BJ (cell line): ENCODE data around the gene CRYAA. TPM values are rescaled to one million over a fixed set of nuclear protein-coding genes. Genes with fewer than 3 reads are reported as not detected.

Experiments used
- CTCF ChIA-PET: fragments of 350-600 bp; formaldehyde crosslinking; extraction: SDS; loops from one replicate; lab custom pipeline; 2021; ENCODE audit warnings: antibody characterized with exemption, inconsistent platforms; lab: Yijun Ruan, JAX
- POLR2A ChIA-PET: fragments of 300-600 bp; sonication (Branson Sonifier 250); formaldehyde crosslinking; extraction: SDS; loops from one replicate; lab custom pipeline; 2021; ENCODE audit warnings: antibody characterized with exemption; lab: Charles Lee
- DNase-seq: peaks from one replicate; pipeline ENCODE4 v3.0.0-alpha.2; 2011; ENCODE audit warnings: low read depth
- H3K27me3 ChIP-seq: 2 replicates; pipeline ENCODE4 v1.6.0; 2011; ENCODE audit warnings: low read length; ENCODE audit not compliant: control insufficient read depth, insufficient read depth
- H3K36me3 ChIP-seq: 2 replicates; pipeline ENCODE4 v1.5.1; 2011; ENCODE audit warnings: low read length; ENCODE audit not compliant: control insufficient read depth, insufficient read depth
- H3K4me3 ChIP-seq: 2 replicates; pipeline ENCODE4 v1.5.1; 2011; ENCODE audit warnings: low read depth, mild to moderate bottlenecking, control low read depth, low read length
- polyA plus RNA-seq: library from polyadenylated mRNA; depleted of rRNA; stranded (reverse); fragments of >200 nt; gene quantifications from 2 replicates; pipeline ENCODE4 v1.2.3, GENCODE V29; 2011
- TF ChIP-seq, protein P1 (sequence below): IDR thresholded peaks from 2 replicates; pipeline ENCODE4 v1.5.1; 2011; ENCODE audit warnings: low read depth, mild to moderate bottlenecking, control low read depth, inconsistent platforms, low read length, moderate library complexity; ENCODE audit not compliant: insufficient read depth

Gene CRYAA
- polyA plus RNA-seq, 1 experiment = not detected

DNA sequence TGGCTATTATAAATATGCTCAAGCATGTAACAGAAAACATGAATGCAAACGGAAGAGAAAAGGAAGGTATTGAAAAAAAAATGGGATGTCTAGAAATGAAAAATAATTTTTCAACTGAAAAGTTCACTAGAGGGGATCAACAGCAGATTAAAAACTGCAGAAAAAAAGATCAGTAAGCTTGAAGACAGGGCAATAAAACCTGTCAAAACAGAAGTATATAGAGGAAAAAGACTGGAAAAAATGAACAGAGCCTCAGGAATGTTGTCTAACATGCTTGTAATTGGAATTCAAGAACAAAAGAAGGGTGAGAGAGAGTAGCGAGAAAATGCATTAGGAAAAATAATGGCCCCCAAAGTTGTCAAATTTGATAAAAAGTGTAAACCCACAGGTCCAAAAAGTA lies 29.6 kb downstream of the CRYAA start:
- ChIA-PET POLR2A (no interaction called here), CTCF (no interaction called here)
- TF ChIP-seq, protein P1, sequence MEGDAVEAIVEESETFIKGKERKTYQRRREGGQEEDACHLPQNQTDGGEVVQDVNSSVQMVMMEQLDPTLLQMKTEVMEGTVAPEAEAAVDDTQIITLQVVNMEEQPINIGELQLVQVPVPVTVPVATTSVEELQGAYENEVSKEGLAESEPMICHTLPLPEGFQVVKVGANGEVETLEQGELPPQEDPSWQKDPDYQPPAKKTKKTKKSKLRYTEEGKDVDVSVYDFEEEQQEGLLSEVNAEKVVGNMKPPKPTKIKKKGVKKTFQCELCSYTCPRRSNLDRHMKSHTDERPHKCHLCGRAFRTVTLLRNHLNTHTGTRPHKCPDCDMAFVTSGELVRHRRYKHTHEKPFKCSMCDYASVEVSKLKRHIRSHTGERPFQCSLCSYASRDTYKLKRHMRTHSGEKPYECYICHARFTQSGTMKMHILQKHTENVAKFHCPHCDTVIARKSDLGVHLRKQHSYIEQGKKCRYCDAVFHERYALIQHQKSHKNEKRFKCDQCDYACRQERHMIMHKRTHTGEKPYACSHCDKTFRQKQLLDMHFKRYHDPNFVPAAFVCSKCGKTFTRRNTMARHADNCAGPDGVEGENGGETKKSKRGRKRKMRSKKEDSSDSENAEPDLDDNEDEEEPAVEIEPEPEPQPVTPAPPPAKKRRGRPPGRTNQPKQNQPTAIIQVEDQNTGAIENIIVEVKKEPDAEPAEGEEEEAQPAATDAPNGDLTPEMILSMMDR = no peak
- Histone ChIP-seq H3K36me3 (no peaks in the 10 kb centered on the region), H3K27me3 (peaks cover 3% of the 10 kb centered on the region), H3K4me3 (no peak overlapping the region)
- no peak for DNase-seq

DNA sequence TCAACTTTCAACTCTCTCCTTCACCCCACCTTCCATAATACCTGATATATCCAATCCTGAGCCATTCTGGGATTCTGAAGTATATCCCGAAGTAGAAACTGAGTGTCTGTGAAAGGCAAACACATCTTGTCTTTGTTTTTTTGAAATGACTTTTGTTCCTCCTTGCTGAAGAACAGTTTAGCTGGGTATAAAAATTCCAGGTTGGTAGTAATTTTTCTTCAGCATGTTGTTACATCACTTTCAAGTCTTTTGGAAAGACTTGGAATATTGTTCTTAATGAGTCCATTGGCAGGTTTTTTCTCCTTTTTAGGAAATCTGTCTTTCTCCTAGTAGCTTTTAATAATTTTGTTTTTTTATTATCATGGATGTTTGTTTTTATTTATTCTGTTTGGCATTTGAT lies 32.7 kb downstream of the CRYAA start:
- H3K4me3 ChIP-seq = no peak overlapping the region
- POLR2A ChIA-PET = no interaction called here
- DNase-seq = no peak
- TF ChIP-seq, protein P1 = no peak
- H3K27me3 ChIP-seq = peaks cover 2% of the 10 kb centered on the region
- CTCF ChIA-PET = no interaction called here
- H3K36me3 ChIP-seq = no peaks in the 10 kb centered on the region

DNA sequence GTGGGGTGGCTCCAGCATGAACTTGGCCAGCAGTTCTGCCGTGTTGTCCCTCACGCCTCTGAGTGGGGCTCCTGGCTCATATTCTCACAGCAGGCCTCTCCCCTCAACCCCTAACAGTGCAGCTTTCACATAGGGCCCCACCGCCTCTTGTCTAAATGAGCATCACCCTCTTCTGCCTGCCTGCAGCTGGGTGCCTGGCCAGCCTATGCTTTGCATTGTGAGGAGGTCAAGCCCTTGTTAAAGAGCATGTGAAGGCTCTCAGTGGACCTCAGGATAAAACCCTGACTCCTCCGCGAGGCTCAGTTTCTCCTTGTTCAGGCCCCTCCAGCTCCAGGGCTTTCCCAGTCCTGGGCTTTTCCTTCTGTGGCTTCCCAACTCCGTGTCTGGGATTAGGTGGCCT lies 34.8 kb downstream of the CRYAA start:
- no peak for DNase-seq
- ChIA-PET CTCF (no interaction called here), POLR2A (no interaction called here)
- TF ChIP-seq, protein P1 = no peak
- Histone ChIP-seq H3K27me3 (peaks cover 10% of the 10 kb centered on the region), H3K36me3 (no peaks in the 10 kb centered on the region), H3K4me3 (no peak overlapping the region)

DNA sequence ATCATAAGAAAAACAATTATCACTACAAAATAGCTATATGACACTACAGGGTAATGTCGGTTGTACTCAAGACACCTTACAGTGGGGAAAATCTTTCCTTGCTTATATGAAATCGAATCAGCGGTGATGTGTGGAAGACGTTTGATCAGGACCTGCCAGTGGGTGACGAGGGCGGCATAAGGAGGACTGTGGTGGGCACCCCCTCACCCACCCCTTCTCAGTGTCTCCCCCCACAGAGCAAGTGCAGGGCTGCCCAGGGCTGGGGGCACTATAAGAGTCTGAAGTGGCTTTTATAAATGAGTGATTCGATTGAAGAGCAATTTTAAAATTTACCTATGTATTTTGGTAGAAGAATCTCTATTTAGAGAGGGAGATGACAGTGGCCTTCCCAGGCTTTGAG lies 35.8 kb downstream of the CRYAA start:
- Histone ChIP-seq H3K27me3 (peaks cover 12% of the 10 kb centered on the region), H3K4me3 (no peak overlapping the region), H3K36me3 (no peaks in the 10 kb centered on the region)
- POLR2A ChIA-PET = no interaction called here
- TF ChIP-seq, protein P1 = no peak
- DNase-seq = no peak
- CTCF ChIA-PET = no interaction called here

DNA sequence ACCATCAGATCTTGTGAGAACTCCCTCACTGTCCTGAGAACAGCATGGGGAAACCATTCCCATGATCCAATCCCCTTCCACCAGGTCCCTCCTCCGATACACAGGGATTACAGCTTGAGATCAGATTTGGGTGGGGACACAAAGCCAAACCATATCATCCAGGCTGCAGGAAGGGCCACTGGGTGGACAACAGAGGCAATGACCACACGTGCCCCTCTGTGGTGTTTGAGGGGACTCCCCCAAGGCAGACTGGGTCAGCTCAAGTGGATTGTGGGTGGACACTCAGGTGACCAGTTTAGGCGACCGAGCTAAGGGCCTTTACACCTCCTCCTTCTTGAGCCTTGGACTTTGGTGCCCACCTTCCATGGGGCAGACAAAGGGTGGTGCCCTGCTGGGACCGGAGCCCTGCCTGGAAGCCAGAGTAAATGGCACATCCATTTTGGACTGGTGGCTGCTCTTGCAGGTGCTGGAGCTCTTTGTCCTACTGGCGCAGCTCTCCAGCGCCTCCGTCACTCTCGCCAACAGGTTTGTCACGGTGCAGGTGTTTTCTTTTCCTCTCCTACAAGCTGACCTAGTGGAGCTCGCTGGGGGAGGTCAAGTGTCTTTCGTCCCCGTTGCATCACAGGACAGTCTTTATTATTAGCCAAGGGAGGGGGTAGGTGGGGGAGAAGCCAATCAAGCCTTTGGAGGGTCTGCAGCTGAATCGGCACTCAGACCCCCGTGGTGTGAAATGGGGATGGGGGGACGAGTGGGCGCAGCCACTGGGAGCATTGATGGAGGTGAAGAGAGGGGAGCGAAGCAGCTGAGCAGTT lies 37.6 kb downstream of the CRYAA start:
- TF ChIP-seq, protein P1 = no peak
- CTCF ChIA-PET = interaction anchor here (0.9 to 1.3 kb wide), 2 partner anchors 9 to 63 kb away, joined by 3 to 4 read pairs; no protein-coding TSS in a partner anchor
- H3K36me3 ChIP-seq = no peaks in the 10 kb centered on the region
- H3K4me3 ChIP-seq = no peak overlapping the region
- peaks cover 12% of the 10 kb centered on the region for H3K27me3 ChIP-seq
- POLR2A ChIA-PET = no interaction called here
- DNase-seq = no peak
